Smooth muscle cell of the brain vasculature (primary cell): ENCODE results near the gene ZSWIM8.
"Not testable (repeated sequence)": the region's sequence is repeated elsewhere in the genome, so short reads cannot be mapped to it uniquely, and the experiment has no call there.

Experiments
- DNase-seq: peaks from one replicate; pipeline ENCODE4 v3.0.0-alpha.2; 2012; ENCODE audit warnings: low read depth, low spot score

The ZSWIM8 gene

GRCh38 chr10:73773152-73773879 is 12.1 kb upstream of the ZSWIM8 start:
- DNase-seq, result no peak

GRCh38 chr10:73774637-73775036 is 10.8 kb upstream of the ZSWIM8 start:
- no peak for DNase-seq

- DNase-seq, result no peak
Observed at GRCh38 chr10:73779018-73779417, 6.4 kb upstream of the ZSWIM8 start.

GRCh38 chr10:73779539-73780197 is 5.7 kb upstream of the ZSWIM8 start:
- DNase-seq, result no peak

GRCh38 chr10:73780301-73780700 is 5.1 kb upstream of the ZSWIM8 start:
- DNase-seq, result no peak

- no peak for DNase-seq
Observed at GRCh38 chr10:73780966-73781365, 4.4 kb upstream of the ZSWIM8 start.

- no peak for DNase-seq
Observed at GRCh38 chr10:73781548-73781878, 3.9 kb upstream of the ZSWIM8 start.

GRCh38 chr10:73781879-73782748 is 3.3 kb upstream of the ZSWIM8 start, which contains the start of gene CHCHD1:
CHCHD1 (plus strand) TSS chr10:73782048; CDS start chr10:73782076, 28 bp downstream.
- DNase-seq, result peak; percentile 70

- no peak for DNase-seq
Observed at GRCh38 chr10:73782749-73783085, 2.7 kb upstream of the ZSWIM8 start.

GRCh38 chr10:73785721-73786511 is 510 bp downstream of the ZSWIM8 start:
- DNase-seq, result no peak

GRCh38 chr10:73786512-73786885 is 1.1 kb downstream of the ZSWIM8 start:
- no peak for DNase-seq

- DNase-seq, result not testable (repeated sequence)
Observed at GRCh38 chr10:73787031-73787800, 1.8 kb downstream of the ZSWIM8 start.

- no peak for DNase-seq
Observed at GRCh38 chr10:73788864-73789658, 3.7 kb downstream of the ZSWIM8 start.

GRCh38 chr10:73789659-73790055 is 4.3 kb downstream of the ZSWIM8 start:
- DNase-seq, result no peak

- no peak for DNase-seq
Observed at GRCh38 chr10:73790886-73791625, 5.7 kb downstream of the ZSWIM8 start.

GRCh38 chr10:73791871-73792400 is 6.5 kb downstream of the ZSWIM8 start:
- DNase-seq, result no peak

GRCh38 chr10:73793456-73793855 is 8.1 kb downstream of the ZSWIM8 start:
- DNase-seq, result no peak

- DNase-seq, result not testable (repeated sequence)
Observed at GRCh38 chr10:73795491-73795890, 10.1 kb downstream of the ZSWIM8 start.

GRCh38 chr10:73796035-73796434 is 10.6 kb downstream of the ZSWIM8 start:
- DNase-seq, result not testable (repeated sequence)
